Calu3 (cell line): ENCODE measurements around the gene BIN1. TPM values are rescaled to one million over a fixed set of nuclear protein-coding genes. Genes with fewer than 3 reads are reported as not detected.

ENCODE experiments used
- BruUV-seq: library from RNA; stranded (reverse); fragments of 400-500 nt; replicated peaks from 2 replicates; lab custom pipeline; 2021; lab: Mats Ljungman, UMichigan
- CTCF ChIA-PET: fragments of 300-600 bp; sonication (Branson Sonifier 250); formaldehyde crosslinking; loops from one replicate; lab custom pipeline; 2022; ENCODE audit warnings: antibody characterized with exemption; lab: Charles Lee
- DNase-seq: peaks from one replicate; pipeline ENCODE4 v3.0.0; 2022
- H3K27ac Mint-ChIP-seq: one replicate; pipeline ENCODE4 v1.8.0; 2022; ENCODE audit warnings: mixed read lengths; ENCODE audit not compliant: unreplicated experiment
- H3K27me3 Mint-ChIP-seq: one replicate; pipeline ENCODE4 v1.8.0; 2022; ENCODE audit warnings: mixed read lengths; ENCODE audit not compliant: unreplicated experiment
- H3K36me3 Mint-ChIP-seq: one replicate; pipeline ENCODE4 v1.8.0; 2022; ENCODE audit warnings: mild to moderate bottlenecking, moderate library complexity, mixed read lengths; ENCODE audit not compliant: insufficient read depth, unreplicated experiment
- H3K4me1 Mint-ChIP-seq: one replicate; pipeline ENCODE4 v1.8.0; 2022; ENCODE audit warnings: mild to moderate bottlenecking, low read depth, mixed read lengths; ENCODE audit not compliant: unreplicated experiment
- H3K4me3 Mint-ChIP-seq: one replicate; pipeline ENCODE4 v1.8.0; 2022; ENCODE audit warnings: mild to moderate bottlenecking, low read depth, moderate library complexity, mixed read lengths; ENCODE audit not compliant: unreplicated experiment
- H3K9me3 Mint-ChIP-seq: one replicate; pipeline ENCODE4 v1.8.0; 2022; ENCODE audit warnings: low read depth, mixed read lengths; ENCODE audit not compliant: unreplicated experiment
- CTCF ChIP-seq: fragments of 200-600 bp; IDR thresholded peaks from one replicate; pipeline ENCODE4 v1.8.0; 2022; ENCODE audit warnings: antibody characterized with exemption; ENCODE audit not compliant: unreplicated experiment
- intact Hi-C: fragments of 100-400 bp; cut with micrococcal nuclease; formaldehyde crosslinking; loops from one replicate; pipeline ENCODE4 v1.10.0; 2022; ENCODE audit not compliant: unreplicated experiment
- total RNA-seq: library from RNA; stranded (reverse); gene quantifications from 2 replicates; pipeline ENCODE4 v1.2.3, GENCODE V29; 2022

Gene BIN1
- total RNA-seq, 1 experiment from 2014 or later = 52.8 TPM

- Mint-ChIP-seq H3K9me3 (no peaks in the 10 kb centered on the region), H3K4me1 (peaks cover 37% of the 10 kb centered on the region), H3K27ac (no peak overlapping the region), H3K27me3 (no peaks in the 10 kb centered on the region), H3K4me3 (no peak overlapping the region), H3K36me3 (peaks cover under 1% of the 10 kb centered on the region)
- CTCF ChIA-PET = no interaction called here
- no peak for TF ChIP-seq CTCF
- intact Hi-C loops = no loop called here
- no peak for DNase-seq
- no TSS peak for BruUV-seq
Measured at GRCh38 chr2:127076290-127076689, 30.7 kb downstream of the BIN1 start.

GRCh38 chr2:127075821-127076220, 31.1 kb downstream of the BIN1 start:
- Mint-ChIP-seq H3K4me3 (no peak overlapping the region), H3K27ac (no peak overlapping the region), H3K36me3 (peaks cover 5% of the 10 kb centered on the region), H3K27me3 (no peaks in the 10 kb centered on the region), H3K9me3 (no peaks in the 10 kb centered on the region), H3K4me1 (peaks cover 37% of the 10 kb centered on the region)
- intact Hi-C loops = no loop called here
- CTCF ChIA-PET = interaction anchor here (0.5 to 0.6 kb wide), 2 partner anchors 54 to 108 kb away, joined by 3 to 5 read pairs; no protein-coding TSS in a partner anchor
- BruUV-seq = no TSS peak
- no peak for DNase-seq
- TF ChIP-seq CTCF = no peak

GRCh38 chr2:127074936-127075335, 32.0 kb downstream of the BIN1 start:
- no peaks in the 10 kb centered on the region for H3K27me3 Mint-ChIP-seq
- intact Hi-C loops = no loop called here
- DNase-seq = no peak
- CTCF ChIA-PET = no interaction called here
- H3K9me3 Mint-ChIP-seq = no peaks in the 10 kb centered on the region
- BruUV-seq = no TSS peak
- no peak overlapping the region for H3K27ac Mint-ChIP-seq
- no peak overlapping the region for H3K4me3 Mint-ChIP-seq
- H3K4me1 Mint-ChIP-seq = peaks cover 29% of the 10 kb centered on the region
- H3K36me3 Mint-ChIP-seq = peaks cover 5% of the 10 kb centered on the region
- no peak for TF ChIP-seq CTCF

- no peak overlapping the region for H3K27ac Mint-ChIP-seq
Measured at GRCh38 chr2:127074358-127074757, 32.6 kb downstream of the BIN1 start.

More at GRCh38 chr2:127074358-127074757, 32.6 kb downstream of the BIN1 start:
- TF ChIP-seq CTCF = no peak
- no peak for DNase-seq
- Mint-ChIP-seq H3K4me3 (no peak overlapping the region), H3K27me3 (no peaks in the 10 kb centered on the region), H3K36me3 (peaks cover 10% of the 10 kb centered on the region), H3K4me1 (peaks cover 24% of the 10 kb centered on the region), H3K9me3 (no peaks in the 10 kb centered on the region)
- intact Hi-C loops = no loop called here
- no TSS peak for BruUV-seq
- CTCF ChIA-PET = no interaction called here
